Activated CD4-positive, alpha-beta T cell treated with anti-CD3 and anti-CD28 coated beads for 48 hours (primary cell): ENCODE data around the gene BCAR3.
A peak's percentile ranks its signal among the peaks of the same experiment; 100 is the strongest.

Source experiments
- DNase-seq: peaks from one replicate; pipeline ENCODE4 v3.0.0-alpha.2; 2020

The BCAR3 gene

GRCh38 chr1:93633313-93633712, 48.3 kb downstream of the BCAR3 start:
- no peak for DNase-seq

GRCh38 chr1:93631626-93632365, 49.8 kb downstream of the BCAR3 start:
- no peak for DNase-seq

DNA sequence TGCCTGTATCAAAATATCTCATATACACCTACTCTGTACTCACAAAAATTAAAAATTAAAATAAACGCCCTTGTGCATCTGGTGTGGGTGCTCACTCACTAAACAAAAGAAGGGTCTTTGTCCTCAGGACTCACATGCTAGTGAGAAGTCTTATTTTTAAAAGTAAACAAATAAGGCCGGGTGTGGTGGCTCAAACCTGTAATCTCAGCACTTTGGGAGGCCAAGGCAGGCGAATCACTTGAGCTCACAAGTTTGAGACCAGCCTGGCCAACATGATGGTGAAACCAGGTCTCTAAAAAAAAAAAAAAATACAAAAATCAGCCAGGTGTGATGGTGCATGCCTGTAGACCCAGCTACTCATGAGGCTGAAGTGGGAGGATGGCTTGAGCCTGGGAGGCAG, 51.5 kb downstream of the BCAR3 start:
- no peak for DNase-seq

GRCh38 chr1:93629101-93630059, 52.3 kb downstream of the BCAR3 start:
- peak; percentile 52 for DNase-seq

- DNase-seq, result no peak
These were observed 53.0 kb downstream of the BCAR3 start for GRCh38 chr1:93628681-93629080.

DNA sequence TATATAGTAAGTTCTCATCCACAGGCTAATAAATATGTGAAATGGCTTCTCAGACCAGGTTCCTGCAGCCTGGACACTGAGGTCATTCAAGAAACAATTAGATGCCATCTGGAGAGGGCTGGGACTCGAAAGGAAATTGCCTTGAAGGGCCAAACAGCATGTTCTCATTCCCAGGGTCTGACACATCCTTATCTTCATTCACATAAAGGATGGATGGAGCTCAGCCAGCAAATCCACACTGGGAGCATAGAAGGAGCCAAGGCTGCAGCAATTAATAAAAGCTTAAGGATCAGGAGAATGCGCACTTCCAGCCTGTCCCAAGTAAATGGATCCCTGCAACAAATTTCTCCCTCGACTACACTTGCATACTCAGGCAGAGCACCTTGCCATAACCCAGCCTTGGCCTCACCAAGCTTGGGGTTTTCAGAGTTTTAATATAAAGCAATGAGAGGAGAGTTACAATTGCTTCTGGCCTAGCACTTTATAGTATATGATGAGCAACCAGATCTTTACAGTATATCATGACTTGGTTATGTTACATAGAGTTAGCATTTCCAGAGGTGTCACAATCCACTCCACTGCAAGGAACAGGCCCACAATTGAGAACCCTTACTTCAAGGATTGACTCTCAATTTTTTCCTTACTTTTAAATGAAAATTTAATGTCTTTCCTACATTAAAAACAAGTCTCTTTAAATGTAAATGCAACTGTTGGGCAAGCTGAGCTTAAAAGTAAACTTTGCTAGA, 55.9 kb downstream of the BCAR3 start:
- no peak for DNase-seq

DNA sequence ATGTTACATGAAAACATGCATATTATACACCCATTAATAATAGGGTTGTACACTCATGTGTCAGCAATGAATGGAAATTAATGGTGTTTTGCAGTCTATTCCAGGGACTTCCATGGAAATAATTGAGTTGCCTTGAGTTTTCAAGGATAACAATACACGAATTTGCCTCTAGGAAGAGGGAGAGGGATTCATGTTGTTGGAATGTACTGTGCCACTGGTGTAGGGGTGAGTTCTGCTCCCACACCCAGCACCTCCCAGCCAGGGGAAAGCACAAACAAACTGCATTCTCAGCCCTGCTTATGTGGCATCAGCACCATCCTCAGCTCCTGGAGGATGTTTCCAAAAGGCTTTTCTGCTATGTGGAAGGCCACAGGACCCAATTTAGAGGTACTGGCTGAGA, 57.8 kb downstream of the BCAR3 start:
- DNase-seq, result no peak

- DNase-seq, result no peak
These were observed 58.2 kb downstream of the BCAR3 start for GRCh38 chr1:93623436-93623835.

- no peak for DNase-seq
These were observed 60.4 kb downstream of the BCAR3 start for GRCh38 chr1:93621246-93621645.

GRCh38 chr1:93620841-93621210, 60.8 kb downstream of the BCAR3 start:
- DNase-seq, result no peak

DNA sequence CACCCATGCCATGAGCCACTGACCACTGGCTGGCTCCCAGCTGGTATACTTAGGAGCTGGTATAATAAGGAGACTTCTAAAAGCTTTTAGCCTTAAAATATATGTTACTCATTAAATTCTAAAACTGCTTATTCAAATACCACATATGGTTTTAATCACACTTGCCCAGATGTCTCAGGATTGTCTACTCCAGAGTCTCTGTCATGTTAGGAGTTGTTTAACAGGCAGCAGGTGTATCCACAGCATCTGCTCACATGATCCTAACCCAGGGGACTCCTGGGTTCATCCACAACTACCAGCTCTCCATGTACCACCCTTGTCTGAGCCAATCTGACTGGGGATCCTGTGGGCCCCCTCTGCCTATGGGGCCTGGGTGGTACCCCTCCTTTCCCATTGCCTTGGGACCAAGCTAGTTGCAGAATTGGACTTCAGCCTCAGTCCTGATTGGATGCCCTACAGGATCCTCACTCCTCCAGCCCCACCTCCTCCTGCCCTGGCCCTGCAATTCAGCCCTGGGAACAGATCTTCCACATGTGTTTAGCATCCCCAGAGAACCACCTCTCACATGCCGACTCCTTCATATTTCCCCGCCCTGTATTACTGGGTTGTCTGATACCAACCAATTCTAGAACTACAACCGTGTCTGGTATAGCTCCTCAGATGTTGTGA, 61.3 kb downstream of the BCAR3 start:
- no peak for DNase-seq

DNA sequence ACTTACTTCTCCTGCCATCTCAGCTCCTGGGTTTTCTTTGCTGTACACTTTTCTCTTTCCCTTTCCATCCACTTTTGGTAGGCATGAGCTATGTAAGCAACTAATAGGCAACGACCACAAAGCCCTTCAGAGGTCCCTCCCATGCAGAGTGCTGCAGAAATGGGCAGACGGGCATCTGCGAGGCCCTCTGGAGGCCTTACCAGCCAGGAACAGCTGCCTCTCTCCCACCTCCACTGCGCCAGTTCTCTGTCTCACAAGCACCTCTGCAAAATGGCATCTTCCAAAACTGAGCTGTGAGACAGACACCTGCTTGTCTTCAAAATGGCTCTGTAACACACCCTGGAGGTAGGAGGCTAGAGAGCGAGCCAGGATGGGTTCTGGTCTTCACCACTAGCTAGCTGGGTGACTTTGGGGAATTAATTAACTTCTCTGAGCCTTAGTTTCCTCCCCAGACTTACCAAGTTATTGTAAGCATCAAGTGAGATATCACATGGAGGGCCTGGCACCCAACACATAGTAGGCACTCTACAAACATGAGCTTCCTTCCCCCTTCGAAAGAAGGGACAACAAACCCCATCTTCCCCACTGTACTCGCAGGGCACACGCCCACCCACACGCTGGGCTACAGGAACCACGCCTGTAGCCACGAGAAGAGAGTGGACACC, 62.0 kb downstream of the BCAR3 start:
- DNase-seq, result peak; percentile 28

- no peak for DNase-seq
These were observed 63.8 kb downstream of the BCAR3 start for GRCh38 chr1:93617670-93618499.

GRCh38 chr1:93616996-93617669, 64.5 kb downstream of the BCAR3 start:
- DNase-seq, result no peak

- no peak for DNase-seq
These were observed 65.2 kb downstream of the BCAR3 start for GRCh38 chr1:93616221-93616995.

DNA sequence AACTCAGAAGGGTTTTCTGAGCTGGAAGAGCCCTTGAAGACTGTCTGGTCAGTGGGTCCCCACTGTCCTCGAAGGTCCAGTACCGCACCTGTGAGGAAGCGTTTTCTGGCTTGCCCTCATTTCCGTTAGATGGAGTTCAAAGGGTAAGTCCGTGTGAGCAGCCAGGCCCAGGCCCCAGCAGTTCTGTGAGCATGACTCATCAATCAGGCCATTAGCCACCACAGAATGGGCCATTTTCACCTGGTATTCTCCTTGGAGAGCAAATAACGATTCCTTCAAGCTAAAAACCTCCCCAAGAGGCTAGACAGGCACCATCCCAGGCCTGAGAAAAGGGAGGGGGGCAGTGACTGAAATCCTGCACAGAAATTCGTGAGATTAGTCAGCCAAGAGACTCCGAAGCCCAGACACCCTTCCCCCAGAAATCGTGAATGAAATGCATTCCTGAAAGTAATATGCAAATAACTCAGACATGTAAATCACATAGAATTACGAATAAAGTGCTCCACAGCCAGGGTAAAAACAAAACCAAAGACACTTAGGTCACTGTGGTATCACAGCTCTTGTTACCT, 66.0 kb downstream of the BCAR3 start:
- DNase-seq, result peak; percentile 79

GRCh38 chr1:93614986-93615581, 66.6 kb downstream of the BCAR3 start:
- DNase-seq, result peak; percentile 79

DNA sequence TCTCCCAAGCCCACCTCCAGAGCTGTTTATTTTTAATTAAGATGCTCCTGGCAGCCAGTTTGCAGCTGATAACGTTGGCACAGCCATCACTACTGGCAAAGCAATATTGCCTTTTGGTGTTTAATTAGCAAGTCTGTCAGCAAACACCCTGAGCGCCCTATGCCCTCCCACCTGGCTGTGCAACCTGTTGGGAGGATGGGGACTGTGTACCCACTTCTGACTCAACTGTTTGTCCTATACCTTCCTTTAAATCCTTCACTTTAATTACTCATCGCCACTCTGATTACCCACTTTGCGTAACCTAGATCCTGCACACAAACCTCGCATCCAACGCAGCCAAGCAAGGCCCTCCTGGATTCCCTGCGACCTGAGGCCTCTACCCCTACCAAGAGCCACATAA, 67.1 kb downstream of the BCAR3 start:
- DNase-seq, result peak; percentile 17

DNA sequence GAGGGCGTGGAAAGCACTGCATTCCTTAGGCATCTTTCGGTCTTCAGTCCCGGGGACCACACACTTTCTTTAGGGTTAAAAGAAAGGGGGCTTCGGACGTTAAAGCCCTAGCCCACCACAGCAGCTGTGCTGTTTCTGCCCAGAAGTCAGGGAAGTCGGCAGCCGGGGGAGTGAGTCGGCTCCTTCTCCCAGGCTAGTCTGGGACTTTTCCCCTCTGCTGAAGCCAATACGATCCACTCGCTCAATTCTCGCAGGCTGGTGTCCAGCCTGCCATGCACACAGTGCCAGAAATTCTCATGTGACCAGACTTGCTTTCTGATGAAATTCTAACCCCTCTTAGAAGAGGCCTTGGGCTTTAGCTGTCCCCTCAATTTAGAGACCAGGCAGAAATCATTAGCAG, 67.7 kb downstream of the BCAR3 start:
- no peak for DNase-seq
